ENCODE data around the gene SNRPD3.

Gene SNRPD3

GRCh38 chr22:24535348-24535747, 20.5 kb upstream of the SNRPD3 start:
- no peak for DNase-seq

DNA sequence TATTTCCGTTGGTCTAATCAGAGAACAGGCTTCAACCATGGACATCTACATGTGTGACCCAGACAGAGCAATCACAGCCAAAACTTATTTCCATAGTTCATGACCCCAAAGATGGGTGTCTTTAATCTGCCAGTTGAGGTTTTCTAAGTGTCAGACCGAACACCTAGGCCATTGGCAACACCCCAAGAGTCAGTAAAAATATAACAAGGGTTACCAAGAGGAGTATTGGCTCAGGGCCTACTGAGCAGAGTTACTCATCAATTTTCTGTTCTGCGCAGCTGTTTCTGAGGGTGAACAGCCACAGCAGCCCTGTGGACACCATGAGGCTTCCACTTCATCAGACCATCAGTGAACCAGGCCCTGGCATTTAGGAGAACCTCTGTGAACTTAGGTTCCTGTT, 19.7 kb upstream of the SNRPD3 start:
- no peak for DNase-seq

- no peak for DNase-seq
Measured at GRCh38 chr22:24540470-24540869, 15.3 kb upstream of the SNRPD3 start.

DNA sequence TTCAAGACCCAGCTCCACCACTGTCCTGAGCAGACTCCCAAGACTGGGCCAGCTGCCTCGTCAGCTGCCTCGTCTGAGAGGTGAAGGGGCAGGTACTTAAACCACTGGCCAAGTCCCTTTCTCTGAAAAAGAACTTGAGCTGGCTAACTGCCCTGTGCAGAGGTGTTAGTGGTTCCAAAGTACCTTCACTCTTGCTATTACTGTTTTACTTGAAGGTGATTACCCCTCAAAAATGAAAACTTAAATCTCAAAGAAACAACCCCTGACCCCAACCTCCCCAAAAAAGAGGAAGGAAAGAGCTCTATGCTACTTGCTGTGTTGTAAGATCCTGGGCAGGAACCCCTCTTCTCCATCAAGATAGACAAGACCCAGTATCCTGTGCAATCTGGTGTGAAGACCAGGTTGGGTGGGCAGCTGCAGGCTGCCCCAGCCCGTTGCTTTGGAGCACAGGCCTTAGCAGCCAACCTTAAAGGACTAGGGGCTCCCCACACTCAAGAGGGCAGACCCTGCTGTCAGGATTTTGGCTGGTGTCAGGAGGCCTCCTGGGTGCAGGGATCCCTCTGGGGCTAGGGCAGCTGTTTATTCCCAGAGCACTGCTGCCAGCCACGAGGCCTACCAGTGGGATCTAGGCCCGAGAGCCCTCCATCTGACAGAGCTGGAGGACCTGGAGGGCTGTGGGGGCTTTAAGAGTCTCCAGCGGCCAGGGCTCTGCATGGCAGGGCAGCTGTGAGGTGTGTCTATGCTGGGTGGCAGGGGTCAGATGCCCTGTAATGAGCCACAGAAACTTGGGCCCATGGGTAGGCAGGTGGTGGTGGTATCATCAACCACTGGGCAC, 13.9 kb upstream of the SNRPD3 start:
- DNase-seq = no peak

GRCh38 chr22:24542641-24543040, 13.2 kb upstream of the SNRPD3 start:
- DNase-seq = no peak

DNA sequence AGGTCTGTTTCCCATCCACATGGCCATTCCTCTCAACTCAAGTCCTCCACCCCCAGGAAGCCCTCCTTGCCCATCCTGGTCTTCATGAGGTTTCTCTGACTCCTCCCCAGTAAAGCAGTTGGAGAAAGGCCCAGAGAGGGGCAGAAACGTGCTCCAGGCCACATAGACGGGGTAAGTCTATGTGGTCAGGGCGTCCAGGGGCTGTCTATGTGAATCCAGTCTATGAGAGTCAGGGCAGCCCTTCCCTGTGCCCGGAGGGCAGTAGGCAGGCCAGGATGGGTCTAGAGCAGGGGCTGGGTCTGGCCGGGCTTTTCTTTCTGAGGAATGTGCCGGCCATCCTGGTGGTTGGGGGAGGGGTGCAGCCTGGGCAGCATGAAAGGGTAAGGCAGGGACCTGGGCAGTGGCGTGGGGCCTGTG, 12.6 kb upstream of the SNRPD3 start:
- no peak for DNase-seq

DNA sequence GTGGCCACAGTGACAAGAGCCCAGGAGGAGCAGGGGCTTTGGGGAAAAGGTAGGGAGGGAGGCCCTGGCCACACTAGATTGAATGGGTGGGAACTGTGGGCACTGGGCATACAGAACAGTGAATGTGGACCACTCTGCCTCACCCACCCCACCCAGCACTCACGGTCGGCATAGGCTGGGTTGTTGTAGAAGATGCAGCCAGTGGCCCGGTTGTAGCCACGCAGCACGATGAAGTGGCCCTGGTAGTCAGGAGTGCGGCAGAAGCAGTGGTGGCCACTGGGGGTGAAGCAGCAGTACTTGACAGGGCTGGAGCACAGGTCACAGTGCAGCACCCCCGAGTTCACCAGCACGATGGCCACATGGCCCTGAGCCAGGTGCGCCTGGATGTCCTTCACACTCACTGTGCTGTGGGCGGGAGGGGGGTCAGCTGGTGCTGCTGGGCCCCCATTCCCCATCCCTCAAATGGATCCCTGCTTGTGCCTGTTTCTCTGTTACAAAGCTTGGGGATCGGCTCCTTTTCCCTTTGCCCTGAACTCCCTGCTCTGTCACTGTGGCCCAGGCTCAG, 12.0 kb upstream of the SNRPD3 start:
- DNase-seq = no peak

DNA sequence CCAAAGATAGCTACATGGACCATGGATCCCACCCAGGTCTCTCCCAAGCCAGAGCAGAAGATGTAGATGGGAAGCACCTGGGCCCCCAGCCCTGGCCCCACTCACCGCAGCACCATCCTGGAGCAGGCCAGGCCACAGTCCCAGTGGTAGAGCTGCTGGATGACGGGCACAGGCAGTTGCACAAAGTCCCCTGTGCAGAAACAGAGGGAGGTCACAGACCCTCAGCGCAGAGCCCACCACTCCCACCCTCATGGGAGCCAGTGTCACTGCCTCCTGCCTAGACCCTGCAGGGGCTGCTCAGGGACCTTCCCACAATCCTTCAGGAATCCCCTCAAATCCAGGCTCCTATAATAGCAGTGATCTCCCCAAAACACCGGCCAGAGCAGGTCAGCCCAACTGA, 7.0 kb upstream of the SNRPD3 start:
- DNase-seq = no peak

GRCh38 chr22:24550028-24550901, 5.5 kb upstream of the SNRPD3 start:
- peak; percentile 16 for DNase-seq

DNA sequence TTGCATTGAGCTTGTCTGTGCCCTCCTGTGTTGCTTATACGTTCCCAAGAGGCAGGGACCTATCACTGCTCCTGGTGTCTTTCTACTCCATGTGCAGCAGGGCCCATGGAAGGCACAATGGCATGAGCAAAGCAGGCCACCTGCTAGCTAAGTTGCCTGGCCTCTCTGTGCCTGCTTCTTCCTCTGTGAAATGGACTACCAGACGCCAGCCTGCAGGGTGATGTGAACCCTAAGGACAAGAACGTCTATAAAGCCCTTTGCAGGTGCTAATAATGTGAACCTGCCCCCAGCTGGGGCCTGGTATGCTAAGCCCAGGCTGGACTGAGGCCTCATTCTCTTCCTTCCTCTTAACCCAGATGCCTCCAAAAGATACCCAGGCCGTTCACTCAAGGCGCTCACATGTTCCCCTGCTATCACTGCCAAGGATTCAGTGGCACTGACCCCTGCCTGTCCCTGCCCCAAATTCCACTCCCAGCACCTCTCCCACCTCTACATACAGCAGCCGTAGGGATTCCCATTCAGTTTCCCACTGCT, 4.8 kb upstream of the SNRPD3 start:
- no peak for DNase-seq

DNA sequence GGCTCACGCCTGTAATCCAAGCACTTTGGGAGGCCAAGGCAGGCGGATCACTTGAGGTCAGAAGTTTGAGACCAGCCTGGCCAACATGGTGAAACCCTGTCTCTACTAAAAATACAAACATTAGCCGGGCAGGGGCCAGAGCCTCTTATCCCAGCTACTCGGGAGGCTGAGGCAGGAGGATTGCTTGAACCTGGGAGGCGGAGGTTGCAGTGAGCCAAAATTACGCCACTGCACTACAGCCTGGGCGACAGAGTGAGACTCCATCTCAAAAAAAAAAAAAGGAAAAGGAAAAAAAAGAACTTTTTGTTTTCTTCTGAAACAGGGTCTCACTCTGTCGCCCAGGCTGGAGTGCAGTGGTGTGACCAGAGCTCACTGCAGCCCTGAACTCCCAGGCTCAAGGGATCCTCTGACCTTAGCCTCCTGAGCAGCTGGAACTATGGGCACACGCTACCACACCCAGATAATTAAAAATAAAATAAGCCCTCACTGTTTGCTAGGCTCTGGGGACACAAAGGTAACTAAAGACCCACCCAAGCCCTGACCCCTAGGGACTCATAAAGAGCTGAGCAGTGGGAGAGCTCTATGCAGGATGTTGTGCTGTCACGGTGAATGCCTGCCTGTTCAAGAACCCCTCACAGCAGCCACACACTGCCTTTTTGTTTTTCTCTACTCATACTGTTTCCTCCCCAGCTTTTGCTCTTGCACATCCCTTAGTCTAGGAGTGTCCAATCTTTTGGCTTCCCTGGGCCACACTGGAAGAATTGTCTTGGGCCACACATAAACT, 3.1 kb upstream of the SNRPD3 start:
- peak; percentile 24 for DNase-seq

DNA sequence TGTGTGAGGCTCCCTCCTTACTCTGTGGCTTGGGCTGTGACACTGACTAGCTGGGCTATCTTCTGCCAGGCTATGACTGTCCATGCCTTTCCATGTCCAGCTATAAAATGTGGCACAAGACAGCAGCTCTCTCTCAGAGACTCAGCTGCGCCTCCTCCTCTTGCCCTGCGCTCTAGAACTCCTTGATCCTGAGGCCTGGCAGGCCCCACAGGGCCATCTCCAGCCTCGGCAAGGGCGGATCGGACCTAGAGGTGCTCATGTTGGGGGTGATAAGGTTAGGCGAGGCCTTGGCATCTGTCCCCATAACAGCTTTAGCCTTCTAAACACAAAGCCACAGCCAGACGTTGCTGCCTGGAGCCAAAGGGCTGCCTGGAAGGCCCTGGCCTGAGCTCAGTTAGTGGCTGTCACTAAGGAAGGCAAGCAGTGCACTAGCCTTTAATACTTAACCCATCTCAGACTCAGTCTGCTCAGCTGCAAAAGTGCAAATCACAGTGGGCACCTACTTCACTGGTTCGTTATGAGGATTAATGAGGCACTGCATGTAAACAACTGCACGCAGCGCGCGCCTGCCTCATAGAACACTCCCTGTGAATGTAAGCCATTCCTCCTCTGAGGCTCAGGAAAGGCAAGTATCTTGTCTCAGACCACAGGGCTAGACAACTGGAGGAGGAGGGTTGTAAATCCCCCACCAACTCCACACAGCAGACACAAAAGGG, 2.0 kb upstream of the SNRPD3 start:
- no peak for DNase-seq

DNA sequence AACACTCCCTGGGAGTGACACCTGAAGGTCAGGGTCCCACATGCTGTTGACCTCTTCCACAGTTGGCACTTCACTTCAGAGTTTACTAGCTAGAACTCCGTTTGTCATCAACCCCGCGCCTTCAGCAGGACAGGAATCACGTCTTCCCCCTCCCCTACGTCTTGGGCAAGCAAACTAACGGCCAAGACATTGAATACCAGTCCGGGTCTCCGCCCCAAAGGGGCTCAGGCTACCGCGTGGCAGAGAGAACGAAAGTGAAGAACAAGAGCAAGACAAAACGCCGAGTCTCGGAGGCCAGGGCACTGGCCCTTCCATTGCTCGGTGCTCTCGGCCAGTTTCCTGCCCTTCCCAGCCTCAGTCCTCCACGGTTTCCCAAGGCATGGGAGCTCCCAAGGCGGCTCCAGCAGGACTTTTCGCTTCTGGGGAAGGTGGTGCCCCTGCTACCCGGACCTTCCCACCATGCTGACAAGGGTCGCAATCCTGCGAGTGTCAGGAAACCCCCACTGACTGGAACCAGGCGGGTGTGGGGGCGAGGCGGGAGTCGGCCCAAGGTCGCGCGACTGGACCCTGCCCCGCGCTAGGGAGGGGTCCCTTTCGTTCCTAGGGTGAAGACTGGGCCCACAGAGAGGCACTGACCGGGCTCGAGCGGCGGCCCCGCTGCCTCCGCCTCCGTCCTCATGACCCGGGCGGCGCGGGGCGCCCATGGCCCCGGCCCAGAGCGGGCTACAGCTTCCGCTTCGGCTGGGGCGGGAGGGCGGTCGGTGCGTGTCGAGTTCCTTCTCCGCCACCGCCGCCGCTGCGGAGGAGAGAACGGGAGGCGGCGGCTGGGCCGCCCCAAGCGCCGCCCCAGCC, 1.3 kb upstream of the SNRPD3 start, which contains the start of gene GUCD1:
GUCD1 (minus strand) TSS at position 826 of the 852 bp plus-strand sequence; CDS start at position 679, 147 bp downstream.
- DNase-seq = peak; percentile 5

- no peak for DNase-seq
Measured at GRCh38 chr22:24559471-24559870, 3.7 kb downstream of the SNRPD3 start.

- DNase-seq = no peak
Measured at GRCh38 chr22:24563246-24563645, 7.4 kb downstream of the SNRPD3 start.

GRCh38 chr22:24564376-24565058, 8.7 kb downstream of the SNRPD3 start:
- no peak for DNase-seq

GRCh38 chr22:24565077-24565476, 9.3 kb downstream of the SNRPD3 start:
- DNase-seq = no peak

GRCh38 chr22:24566899-24567511, 11.2 kb downstream of the SNRPD3 start:
- DNase-seq = no peak

GRCh38 chr22:24567668-24568067, 11.9 kb downstream of the SNRPD3 start:
- no peak for DNase-seq

- no peak for DNase-seq
Measured at GRCh38 chr22:24571266-24571665, 15.5 kb downstream of the SNRPD3 start.
